GM21367 (cell line): ENCODE results near the gene MTSS2.

ENCODE experiments used
- ATAC-seq: cut with Tn5 transposase; IDR thresholded peaks from one replicate; pipeline ENCODE4 v1.9.1; 2021; ENCODE audit not compliant: unreplicated experiment

Gene MTSS2

GRCh38 chr16:70687671-70688245 is 1.9 kb upstream of the MTSS2 start:
- no peak for ATAC-seq

- ATAC-seq: no peak
Observed at GRCh38 chr16:70687102-70687511, 1.3 kb upstream of the MTSS2 start.

GRCh38 chr16:70686376-70687101 is 686 bp upstream of the MTSS2 start:
- ATAC-seq: no peak

GRCh38 chr16:70685061-70685937 is 554 bp downstream of the MTSS2 start:
- ATAC-seq: no peak

- ATAC-seq: no peak
Observed at GRCh38 chr16:70684146-70685060, 1.4 kb downstream of the MTSS2 start.

- no peak for ATAC-seq
Observed at GRCh38 chr16:70683146-70683944, 2.5 kb downstream of the MTSS2 start.

- ATAC-seq: no peak
Observed at GRCh38 chr16:70682239-70683145, 3.4 kb downstream of the MTSS2 start.

GRCh38 chr16:70681382-70682238 is 4.2 kb downstream of the MTSS2 start:
- ATAC-seq: no peak

GRCh38 chr16:70680495-70681381 is 5.1 kb downstream of the MTSS2 start:
- ATAC-seq: no peak

GRCh38 chr16:70679671-70680494 is 6.0 kb downstream of the MTSS2 start:
- no peak for ATAC-seq

GRCh38 chr16:70678898-70679670 is 6.8 kb downstream of the MTSS2 start:
- ATAC-seq: no peak

- ATAC-seq: no peak
Observed at GRCh38 chr16:70678121-70678897, 7.5 kb downstream of the MTSS2 start.

GRCh38 chr16:70677499-70678120 is 8.2 kb downstream of the MTSS2 start:
- ATAC-seq: no peak
